H1 (cell line): ENCODE results near the gene GABRG3. TPM values are rescaled to one million over a fixed set of nuclear protein-coding genes. Genes with fewer than 3 reads are reported as not detected.

Experiments
- CBX5 ChIP-seq: fragments of 300-800, 300-1000 bp; sonication (generic); IDR thresholded peaks from 2 replicates; pipeline ENCODE4 v1.7.1; 2016; ENCODE audit warnings: antibody characterized with exemption, low read length, low read depth
- CHD7 ChIP-seq: fragments of 300-600 bp; sonication (generic); IDR thresholded peaks from 2 replicates; pipeline ENCODE4 v1.7.1; 2012; ENCODE audit warnings: low read length, moderate library complexity, mild to moderate bottlenecking, inconsistent platforms; ENCODE audit not compliant: insufficient replicate concordance
- RNF2 ChIP-seq: fragments of 200-900, 300-1000 bp; sonication (generic); IDR thresholded peaks from 2 replicates; pipeline ENCODE4 v1.7.1; 2016; ENCODE audit warnings: borderline replicate concordance, low read depth, mild to moderate bottlenecking, antibody characterized with exemption, low read length; ENCODE audit not compliant: poor library complexity, severe bottlenecking; ENCODE audit errors: missing control alignments
- SUZ12 ChIP-seq: fragments of 200-600 bp; sonication (generic); IDR thresholded peaks from 2 replicates; pipeline ENCODE4 v1.6.1; 2012; ENCODE audit warnings: mild to moderate bottlenecking, inconsistent platforms, low read length, moderate library complexity, mixed read lengths
- USF2 ChIP-seq: IDR thresholded peaks from 2 replicates; pipeline ENCODE4 v1.6.1; 2011; ENCODE audit warnings: low read length, improper control_type of control experiment
- polyA plus RNA-seq, 7 experiments: library from polyadenylated mRNA; depleted of rRNA in 3 of 7; stranded (reverse) in 5 of 7; unstranded in 2 of 7; fragments of >200 nt in 5 of 7; fragments of 200-250 nt in 2 of 7; gene quantifications; 1 replicate in 5 of 7; 2 replicates in 1 of 7; 4 replicates in 1 of 7; pipeline versions ENCODE4 v1.2.1 to v1.2.3, GENCODE V29; 2011 to 2013; ENCODE audit warnings: missing spikeins in 2 of 7, mixed read lengths in 2 of 7
- total RNA-seq: library from RNA; stranded (reverse); fragmentation: NEBNext Ultra II Directional; extraction: Animal tissue kit (Norgen Biotek cat#: 25700); gene quantifications from 2 replicates; pipeline ENCODE4 v1.2.1, GENCODE V29; 2021

GABRG3 gene
- total and polyA plus RNA-seq, 2 of the 8 experiments (the other 6 are each of a cell fraction or from before 2014, with no cell fraction given): 0.17 to 0.80 TPM

GRCh38 chr15:27183201-27183600 is 212.2 kb downstream of the GABRG3 start (continued):
- no peak for TF ChIP-seq CHD7
- TF ChIP-seq CBX5: no peak
- no peak for TF ChIP-seq USF2
- TF ChIP-seq SUZ12: no peak
- TF ChIP-seq RNF2: no peak
